Measurements from ENCODE around the gene ADCY9. TPM values are rescaled to one million over a fixed set of nuclear protein-coding genes. Genes with fewer than 3 reads are reported as not detected.

Gene ADCY9
- polyA plus RNA-seq, 3 donors = 0.44 to 9.3 (median 0.67) TPM

DNA sequence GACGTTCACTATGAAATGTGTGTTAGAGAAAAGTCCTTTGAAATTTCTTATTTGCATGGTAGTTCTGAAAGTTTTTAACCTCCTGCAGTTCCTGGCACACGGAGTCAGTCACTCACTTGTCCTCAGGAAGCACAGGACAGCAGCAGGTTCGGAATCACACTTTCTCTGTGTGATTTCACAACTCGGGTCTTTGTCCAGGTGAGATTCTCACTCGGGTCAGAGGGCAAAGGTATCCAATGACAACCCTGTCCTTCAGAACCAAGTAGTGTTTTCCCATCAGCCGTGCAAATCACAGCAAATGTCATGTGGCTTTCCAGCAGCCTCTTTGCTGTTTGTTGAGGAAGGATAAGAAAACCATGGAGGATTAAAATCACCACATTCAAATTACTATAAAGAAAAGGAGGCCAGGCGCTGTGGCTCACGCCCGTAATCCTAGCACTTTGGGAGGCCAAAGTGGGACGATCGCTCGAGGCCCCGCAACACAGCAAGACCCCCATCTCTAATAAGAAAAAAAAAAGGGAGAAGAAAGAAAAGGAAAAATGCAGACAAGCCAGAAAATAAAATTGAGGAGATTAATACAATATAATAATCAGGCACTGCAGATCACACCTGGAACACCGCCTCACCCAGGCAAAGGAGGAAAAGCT is 22.0 kb downstream of the ADCY9 start:
- Histone ChIP-seq H3K4me2 (replicated peaks; ENCODE audit: extremely low read depth, low read length, poor library complexity, severe bottlenecking) (no peak overlapping the region), H3K9me3 (replicated peaks in 1 of 2; ENCODE audit: control insufficient read depth in 1 of 2, insufficient read depth in 1 of 2, low read length in 2 of 2) (no peaks in the 10 kb centered on the region), H3K27me3 (ENCODE audit: control insufficient read depth in 2 of 2, insufficient read depth in 2 of 2, low read length in 2 of 2) (no peaks in the 10 kb centered on the region), H3K4me3 (replicated peaks in 1 of 3; ENCODE audit: low read depth in 2 of 3, low read length in 3 of 3) (no peak overlapping the region), H3K4me1 (ENCODE audit: control insufficient read depth in 1 of 2, insufficient read depth in 2 of 2, low read length in 2 of 2) (peaks cover 29 to 31% of the 10 kb centered on the region in 2 donors), H3K79me2 (ENCODE audit: insufficient read depth, low read length) (peaks cover 11% of the 10 kb centered on the region), H3K36me3 (replicated peaks in 1 of 2; ENCODE audit: control insufficient read depth in 1 of 2, insufficient read depth in 2 of 2, low read length in 2 of 2) (no peaks in the 10 kb centered on the region), H2AFZ (ENCODE audit: insufficient read depth, low read depth, low read length, poor library complexity, severe bottlenecking) (no peak overlapping the region), H4K20me1 (ENCODE audit: insufficient read depth, low read length) (peaks cover 8% of the 10 kb centered on the region), H3K27ac (ENCODE audit: low read depth in 1 of 2, low read length in 2 of 2) (no peak overlapping the region), H3K9ac (ENCODE audit: insufficient read depth, low read length, poor library complexity, severe bottlenecking) (no peak overlapping the region)
- TF ChIP-seq, protein P1, sequence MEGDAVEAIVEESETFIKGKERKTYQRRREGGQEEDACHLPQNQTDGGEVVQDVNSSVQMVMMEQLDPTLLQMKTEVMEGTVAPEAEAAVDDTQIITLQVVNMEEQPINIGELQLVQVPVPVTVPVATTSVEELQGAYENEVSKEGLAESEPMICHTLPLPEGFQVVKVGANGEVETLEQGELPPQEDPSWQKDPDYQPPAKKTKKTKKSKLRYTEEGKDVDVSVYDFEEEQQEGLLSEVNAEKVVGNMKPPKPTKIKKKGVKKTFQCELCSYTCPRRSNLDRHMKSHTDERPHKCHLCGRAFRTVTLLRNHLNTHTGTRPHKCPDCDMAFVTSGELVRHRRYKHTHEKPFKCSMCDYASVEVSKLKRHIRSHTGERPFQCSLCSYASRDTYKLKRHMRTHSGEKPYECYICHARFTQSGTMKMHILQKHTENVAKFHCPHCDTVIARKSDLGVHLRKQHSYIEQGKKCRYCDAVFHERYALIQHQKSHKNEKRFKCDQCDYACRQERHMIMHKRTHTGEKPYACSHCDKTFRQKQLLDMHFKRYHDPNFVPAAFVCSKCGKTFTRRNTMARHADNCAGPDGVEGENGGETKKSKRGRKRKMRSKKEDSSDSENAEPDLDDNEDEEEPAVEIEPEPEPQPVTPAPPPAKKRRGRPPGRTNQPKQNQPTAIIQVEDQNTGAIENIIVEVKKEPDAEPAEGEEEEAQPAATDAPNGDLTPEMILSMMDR (IDR thresholded peaks at IDR 0.05) = no peak
- Mint-ChIP-seq H3K27ac (no peak overlapping the region), H3K9me3 (no peaks in the 10 kb centered on the region), H3K27me3 (ENCODE audit: low read depth in 3 of 3) (peaks cover 0 to 1% (median 0%) of the 10 kb centered on the region in 3 donors), H3K4me3 (no peak overlapping the region), H3K4me1 (peaks cover 29% of the 10 kb centered on the region), H3K36me3 (peaks cover 2 to 14% of the 10 kb centered on the region in 2 donors)
- 84% methylated on average over 5 of the region's 14 CpGs for WGBS (ENCODE audit: insufficient coverage)
- no peak for DNase-seq
- intact Hi-C loops (cut with micrococcal nuclease) = no loop called here

DNA sequence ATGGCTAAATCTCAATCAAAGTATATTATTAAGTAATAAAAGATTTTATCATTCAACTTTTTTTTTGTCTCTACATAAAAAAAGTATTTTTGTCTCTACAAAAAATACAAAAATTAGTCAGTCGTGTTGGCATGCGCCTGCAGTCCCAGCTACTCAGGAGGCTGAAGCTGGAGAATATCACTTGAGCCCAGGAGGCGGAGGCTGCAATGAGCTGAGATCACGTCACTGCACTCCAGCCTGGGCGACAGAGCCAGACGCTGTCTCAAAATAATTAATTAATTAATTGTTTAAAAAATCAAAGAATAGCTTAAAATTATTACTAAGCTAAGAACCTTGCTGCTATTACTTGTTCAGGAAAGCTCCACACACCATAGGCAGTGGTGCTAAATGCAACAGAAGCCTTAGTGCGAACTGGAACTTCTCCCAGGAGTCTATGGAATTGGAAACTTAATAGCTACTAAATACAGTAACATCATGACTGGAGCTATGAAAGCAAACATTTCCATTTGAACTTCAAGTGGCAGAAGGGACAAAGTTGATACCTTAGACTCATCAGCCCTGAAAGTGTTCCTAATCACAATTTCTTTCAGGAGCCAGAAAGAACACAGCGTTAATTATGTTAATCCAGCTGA is 22.6 kb downstream of the ADCY9 start:
- Histone ChIP-seq H3K27me3 (ENCODE audit: control insufficient read depth in 2 of 2, insufficient read depth in 2 of 2, low read length in 2 of 2) (no peaks in the 10 kb centered on the region), H3K36me3 (replicated peaks in 1 of 2; ENCODE audit: control insufficient read depth in 1 of 2, insufficient read depth in 2 of 2, low read length in 2 of 2) (no peaks in the 10 kb centered on the region), H3K4me1 (ENCODE audit: control insufficient read depth in 1 of 2, insufficient read depth in 2 of 2, low read length in 2 of 2) (peaks cover 35 to 36% of the 10 kb centered on the region in 2 donors), H3K27ac (ENCODE audit: low read depth in 1 of 2, low read length in 2 of 2) (no peak overlapping the region), H3K9ac (ENCODE audit: insufficient read depth, low read length, poor library complexity, severe bottlenecking) (no peak overlapping the region), H3K9me3 (replicated peaks in 1 of 2; ENCODE audit: control insufficient read depth in 1 of 2, insufficient read depth in 1 of 2, low read length in 2 of 2) (no peaks in the 10 kb centered on the region), H3K4me2 (replicated peaks; ENCODE audit: extremely low read depth, low read length, poor library complexity, severe bottlenecking) (no peak overlapping the region), H3K79me2 (ENCODE audit: insufficient read depth, low read length) (peaks cover 11% of the 10 kb centered on the region), H4K20me1 (ENCODE audit: insufficient read depth, low read length) (peaks cover 12% of the 10 kb centered on the region), H2AFZ (ENCODE audit: insufficient read depth, low read depth, low read length, poor library complexity, severe bottlenecking) (no peak overlapping the region), H3K4me3 (replicated peaks in 1 of 3; ENCODE audit: low read depth in 2 of 3, low read length in 3 of 3) (no peak overlapping the region)
- Mint-ChIP-seq H3K4me1 (peaks cover 36% of the 10 kb centered on the region), H3K9me3 (no peaks in the 10 kb centered on the region), H3K27me3 (ENCODE audit: low read depth in 3 of 3) (peaks cover 0 to 1% (median 0%) of the 10 kb centered on the region in 3 donors), H3K27ac (no peak overlapping the region), H3K4me3 (no peak overlapping the region), H3K36me3 (peaks cover 2 to 19% of the 10 kb centered on the region in 2 donors)
- TF ChIP-seq, protein P1 (IDR thresholded peaks at IDR 0.05) = no peak
- 100% methylated on average over 1 of the region's 8 CpGs for WGBS (ENCODE audit: insufficient coverage)
- DNase-seq = no peak
- intact Hi-C loops (cut with micrococcal nuclease) = no loop called here

Data from CD14-positive monocyte (primary cell).